Esophagus muscularis mucosa (tissue), 4 donors: Measurements from ENCODE around the gene CNOT6. TPM values are rescaled to one million over a fixed set of nuclear protein-coding genes. Genes with fewer than 3 reads are reported as not detected.
A peak's percentile ranks its signal among the peaks of the same experiment; 100 is the strongest.

Experiments used
- DNase-seq: peaks from one replicate; pipeline ENCODE4 v3.0.0-alpha.2; 2017; ENCODE audit errors: extremely low spot score
- H3K27ac ChIP-seq, 4 donors: fragments of 200-600 bp; sonication (generic); replicated peaks in 1 of 4; 1 replicate in 3 of 4; 2 replicates in 1 of 4; pipeline ENCODE4 v1.5.1; 2016 to 2019; ENCODE audit warnings: mild to moderate bottlenecking in 1 of 4
- H3K27me3 ChIP-seq, 4 donors: fragments of 200-600 bp; sonication (generic); one replicate each; pipeline versions ENCODE4 v1.5.1 to v1.6.0; 2016 to 2019
- H3K36me3 ChIP-seq, 4 donors: fragments of 200-600 bp; sonication (generic); one replicate each; pipeline ENCODE4 v1.5.1; 2016 to 2019
- H3K4me1 ChIP-seq, 4 donors: fragments of 200-600 bp; sonication (generic); one replicate each; pipeline ENCODE4 v1.5.1; 2016 to 2019
- H3K4me3 ChIP-seq, 4 donors: fragments of 200-600 bp; sonication (generic); 1 replicate in 2 of 4; 2 replicates in 2 of 4; pipeline ENCODE4 v1.5.1; 2016 to 2019; ENCODE audit warnings: mild to moderate bottlenecking in 4 of 4, moderate library complexity in 1 of 4
- H3K9me3 ChIP-seq, 4 donors: fragments of 200-600 bp; sonication (generic); 1 replicate in 3 of 4; 2 replicates in 1 of 4; pipeline ENCODE4 v1.5.1; 2016 to 2019
- CTCF ChIP-seq, 3 experiments: fragments of 200-600 bp in 2 of 3; fragments of 450-650 bp in 1 of 3; sonication (generic) in 2 of 3; IDR thresholded peaks; one replicate each; pipeline ENCODE4 v1.5.1; 2017 to 2019; ENCODE audit warnings: antibody characterized with exemption in 3 of 3, mild to moderate bottlenecking in 2 of 3, moderate library complexity in 1 of 3
- EP300 ChIP-seq: sonication (generic); formaldehyde crosslinking; IDR thresholded peaks from one replicate; pipeline ENCODE4 v1.6.1; 2017; ENCODE audit warnings: antibody characterized with exemption
- POLR2A ChIP-seq: fragments of 450-650 bp; IDR thresholded peaks from one replicate; pipeline ENCODE4 v1.6.1; 2017; ENCODE audit warnings: antibody characterized with exemption, moderate library complexity, mild to moderate bottlenecking, low read depth
- POLR2AphosphoS5 ChIP-seq, 2 donors: sonication (generic); formaldehyde crosslinking; IDR thresholded peaks; one replicate each; pipeline ENCODE4 v1.6.1; 2017; ENCODE audit warnings: antibody characterized with exemption in 2 of 2
- WGBS: methylation state at CpG from one replicate; pipeline ENCODE4 v1.1.5; 2018; 5-methylcytosine and 5-hydroxymethylcytosine counted together
- intact Hi-C: fragments of 100-400 bp; cut with DNase I; formaldehyde crosslinking; loops from one replicate; pipeline ENCODE4 v1.15.1; 2023
- total RNA-seq, 4 donors: library from RNA; depleted of rRNA; stranded (reverse); fragments of >200 nt; gene quantifications; one replicate each; pipeline versions ENCODE4 v1.1.0 to v1.2.1, GENCODE V29; 2016

The CNOT6 gene
- total RNA-seq, 4 donors from 2014 or later, result 17.7 to 26.4 (median 20.5) TPM

GRCh38 chr5:180604271-180604670 lies 110.1 kb downstream of the CNOT6 start:
- Histone ChIP-seq H3K36me3 (no peaks in the 10 kb centered on the region), H3K27me3 (peaks cover 0 to 16% (median 0%) of the 10 kb centered on the region in 4 donors), H3K27ac (no peak overlapping the region), H3K9me3 (no peaks in the 10 kb centered on the region), H3K4me1 (no peaks in the 10 kb centered on the region), H3K4me3 (no peak overlapping the region)
- TF ChIP-seq POLR2A, result no peak
- TF ChIP-seq EP300, result no peak
- TF ChIP-seq CTCF (IDR thresholded peaks at IDR 0.05), result no peak
- TF ChIP-seq POLR2AphosphoS5 (IDR thresholded peaks at IDR 0.05), result no peak
- intact Hi-C loops, result no loop called here
- no peak for DNase-seq
- 85% methylated on average over 13 of the region's 13 CpGs for WGBS

- H3K27me3 ChIP-seq, result peaks cover 0 to 16% (median 0%) of the 10 kb centered on the region in 4 donors
- no peak overlapping the region for H3K27ac ChIP-seq
- TF ChIP-seq POLR2AphosphoS5 (IDR thresholded peaks at IDR 0.05), result no peak
- TF ChIP-seq EP300, result no peak
- TF ChIP-seq CTCF (IDR thresholded peaks at IDR 0.05), result peak; percentile 38 to 69 (median 44)
- H3K4me3 ChIP-seq, result no peak overlapping the region
- no peak for DNase-seq
- no peaks in the 10 kb centered on the region for H3K4me1 ChIP-seq
- 52% methylated on average over 7 of the region's 11 CpGs for WGBS
- intact Hi-C loops, result no loop called here
- peaks cover 0 to 9% (median 0%) of the 10 kb centered on the region in 4 donors for H3K36me3 ChIP-seq
- no peaks in the 10 kb centered on the region for H3K9me3 ChIP-seq
Measured at GRCh38 chr5:180605554-180606214, 111.5 kb downstream of the CNOT6 start.

DNA sequence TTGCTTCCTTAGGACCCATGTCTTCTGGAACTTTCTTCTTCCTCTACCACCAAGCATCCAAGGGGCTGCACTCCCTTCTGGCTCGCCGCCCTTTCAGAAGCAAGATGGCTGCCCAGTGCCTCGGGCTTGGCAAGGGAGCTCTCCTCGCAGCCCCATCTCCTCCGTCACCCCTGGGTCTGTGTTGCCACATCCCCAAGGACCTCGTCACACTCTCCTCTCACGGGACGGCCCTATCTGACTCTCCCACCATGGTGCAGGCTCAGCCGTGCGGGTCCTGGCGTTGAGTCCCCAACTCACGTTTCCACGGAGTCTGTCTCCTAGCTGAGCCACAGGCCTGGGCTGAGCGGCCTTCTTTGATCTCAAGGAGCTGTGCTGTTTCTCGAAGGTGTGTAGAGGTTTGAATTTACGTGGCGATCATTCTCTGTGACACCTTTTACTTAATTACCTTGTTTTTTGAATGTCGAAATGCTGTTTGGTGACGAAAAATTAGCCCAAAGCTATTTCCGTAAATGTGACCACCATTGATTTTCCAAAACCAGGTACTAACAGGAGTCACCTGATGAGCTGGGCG lies 112.1 kb downstream of the CNOT6 start:
- intact Hi-C loops, result no loop called here
- Histone ChIP-seq H3K4me3 (no peak overlapping the region), H3K36me3 (peaks cover 0 to 9% (median 0%) of the 10 kb centered on the region in 4 donors), H3K27me3 (peaks cover 0 to 16% (median 0%) of the 10 kb centered on the region in 4 donors), H3K27ac (no peak overlapping the region), H3K9me3 (no peaks in the 10 kb centered on the region), H3K4me1 (no peaks in the 10 kb centered on the region)
- DNase-seq, result no peak
- WGBS, result 85% methylated on average over 21 of the region's 21 CpGs
- TF ChIP-seq EP300 (no peak), POLR2A (no peak), POLR2AphosphoS5 (IDR thresholded peaks at IDR 0.05) (no peak), CTCF (IDR thresholded peaks at IDR 0.05) (no peak)

DNA sequence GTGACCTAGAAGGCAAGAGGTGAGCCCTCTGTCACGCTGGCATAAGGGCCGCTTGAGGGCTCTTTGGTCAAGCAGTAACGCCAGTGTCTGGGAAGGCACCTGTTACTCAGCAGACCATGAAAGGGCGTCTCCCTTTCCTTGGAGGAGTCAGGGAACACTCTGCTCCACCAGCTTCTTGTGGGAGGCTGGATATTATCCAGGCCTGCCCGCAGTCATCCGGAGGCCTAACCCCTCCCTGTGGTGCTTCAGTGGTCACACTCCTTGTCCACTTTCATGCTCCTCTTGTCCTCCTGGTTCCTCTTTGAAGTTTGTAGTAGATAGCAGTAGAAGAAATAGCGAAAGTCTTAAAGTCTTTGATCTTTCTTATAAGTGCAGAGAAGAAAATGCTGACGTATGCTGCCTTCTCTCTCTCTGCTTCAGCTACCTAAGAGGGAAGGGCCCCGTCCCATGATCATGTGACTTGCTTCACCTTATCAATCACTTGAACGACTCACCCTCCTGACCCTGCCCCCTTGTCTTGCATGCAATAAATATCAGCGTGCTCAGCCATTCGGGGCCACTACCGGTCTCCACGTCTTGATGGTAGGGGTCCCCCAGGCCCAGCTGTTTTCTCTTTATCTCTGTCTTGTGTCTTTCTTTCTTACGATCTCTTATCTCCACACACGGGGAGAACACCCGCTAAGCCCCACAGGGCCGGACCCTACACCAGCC lies 113.8 kb downstream of the CNOT6 start:
- intact Hi-C loops, result no loop called here
- WGBS, result 73% methylated on average over 18 of the region's 18 CpGs
- H3K9me3 ChIP-seq, result no peaks in the 10 kb centered on the region
- peaks cover 0 to 16% (median 0%) of the 10 kb centered on the region in 4 donors for H3K27me3 ChIP-seq
- TF ChIP-seq POLR2A (no peak), POLR2AphosphoS5 (IDR thresholded peaks at IDR 0.05) (no peak), CTCF (IDR thresholded peaks at IDR 0.05) (no peak), EP300 (no peak)
- H3K27ac ChIP-seq, result no peak overlapping the region
- no peak for DNase-seq
- H3K4me3 ChIP-seq, result no peak overlapping the region
- peaks cover 0 to 9% (median 0%) of the 10 kb centered on the region in 4 donors for H3K36me3 ChIP-seq
- no peaks in the 10 kb centered on the region for H3K4me1 ChIP-seq
